ENCODE results near the gene CLASRP. TPM values are rescaled to one million over a fixed set of nuclear protein-coding genes. Genes with fewer than 3 reads are reported as not detected.

The CLASRP gene
- total RNA-seq, 2 experiments from 2014 or later = 106 to 113 TPM

DNA sequence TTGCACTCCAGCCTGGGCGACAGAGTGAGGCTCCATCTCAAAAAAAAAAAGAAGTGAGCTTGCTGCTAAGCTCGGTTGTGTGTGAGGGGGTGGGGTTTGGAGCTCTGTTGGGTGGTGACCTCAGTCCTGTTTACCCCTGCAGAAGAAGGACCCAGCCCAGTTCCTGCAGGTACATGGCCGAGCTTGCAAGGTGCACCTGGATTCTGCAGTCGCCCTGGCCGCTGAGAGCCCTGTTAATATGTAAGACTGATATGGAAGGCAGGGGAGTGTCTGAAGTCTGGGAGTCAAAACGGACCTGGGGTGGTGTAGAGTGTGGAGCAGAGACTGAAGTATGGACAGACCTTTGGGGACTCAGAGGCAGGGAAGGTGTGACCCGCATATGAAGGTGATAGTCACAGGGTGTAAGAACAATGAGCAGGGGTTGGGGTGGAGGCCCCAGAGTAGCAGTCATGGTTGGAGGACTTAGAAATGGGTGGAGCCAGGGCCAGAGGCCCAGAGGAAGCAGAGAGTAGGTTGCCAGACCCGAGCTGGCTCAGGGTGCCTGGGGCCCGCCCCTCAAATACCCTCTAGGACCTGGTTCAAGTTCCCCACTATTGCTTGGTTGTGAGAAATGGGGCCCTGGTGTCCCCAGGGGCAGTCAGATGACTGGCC is 13.2 kb downstream of the CLASRP start:
- no peak for DNase-seq
- intact Hi-C loops (cut with micrococcal nuclease) = no loop called here
- Mint-ChIP-seq H3K27ac (no peak overlapping the region), H3K4me3 (no peak overlapping the region), H3K9me3 (no peaks in the 10 kb centered on the region), H3K36me3 (ENCODE audit: low read depth) (peaks cover 20% of the 10 kb centered on the region), H3K4me1 (ENCODE audit: low read depth) (peaks cover 20% of the 10 kb centered on the region), H3K27me3 (ENCODE audit: low read depth) (no peaks in the 10 kb centered on the region)
- CTCF ChIA-PET = no interaction called here

- intact Hi-C loops (cut with micrococcal nuclease) = loop anchor here (5.0 kb wide), 2 partner anchors 55 to 190 kb away; partner anchors contain the start of genes EXOC3L2 and RELB
- H3K4me3 Mint-ChIP-seq = no peak overlapping the region
- peaks cover 45% of the 10 kb centered on the region for H3K36me3 Mint-ChIP-seq (ENCODE audit: low read depth)
- DNase-seq = no peak
- peaks cover 2% of the 10 kb centered on the region for H3K4me1 Mint-ChIP-seq (ENCODE audit: low read depth)
- no peaks in the 10 kb centered on the region for H3K27me3 Mint-ChIP-seq (ENCODE audit: low read depth)
- no peak overlapping the region for H3K27ac Mint-ChIP-seq
- H3K9me3 Mint-ChIP-seq = no peaks in the 10 kb centered on the region
- CTCF ChIA-PET = interaction anchor here (1.2 kb wide), 1 partner anchor 29 kb away, joined by 3 read pairs; no protein-coding TSS in a partner anchor
Measured at GRCh38 chr19:45056831-45057230, 18.0 kb downstream of the CLASRP start.

GRCh38 chr19:45057444-45057843 is 18.6 kb downstream of the CLASRP start:
- no peak for DNase-seq
- CTCF ChIA-PET = interaction anchor here (1.2 kb wide), 1 partner anchor 30 kb away, joined by 3 read pairs; no protein-coding TSS in a partner anchor
- no peaks in the 10 kb centered on the region for H3K4me1 Mint-ChIP-seq (ENCODE audit: low read depth)
- H3K36me3 Mint-ChIP-seq (ENCODE audit: low read depth) = peaks cover 42% of the 10 kb centered on the region
- no peaks in the 10 kb centered on the region for H3K27me3 Mint-ChIP-seq (ENCODE audit: low read depth)
- H3K27ac Mint-ChIP-seq = no peak overlapping the region
- no peaks in the 10 kb centered on the region for H3K9me3 Mint-ChIP-seq
- intact Hi-C loops (cut with micrococcal nuclease) = loop anchor here (5.0 kb wide), 2 partner anchors 55 to 190 kb away; partner anchors contain the start of genes EXOC3L2 and RELB
- no peak overlapping the region for H3K4me3 Mint-ChIP-seq

GRCh38 chr19:45058622-45059159 is 19.8 kb downstream of the CLASRP start:
- Mint-ChIP-seq H3K4me3 (no peak overlapping the region), H3K4me1 (ENCODE audit: low read depth) (no peaks in the 10 kb centered on the region), H3K36me3 (ENCODE audit: low read depth) (peaks cover 43% of the 10 kb centered on the region), H3K27ac (no peak overlapping the region), H3K27me3 (ENCODE audit: low read depth) (no peaks in the 10 kb centered on the region), H3K9me3 (no peaks in the 10 kb centered on the region)
- CTCF ChIA-PET = interaction anchor here (0.6 to 1.4 kb wide), 11 partner anchors 9 to 318 kb away, joined by 3 to 11 read pairs (median 4); partner anchors contain the start of genes CLASRP and ZNF296
- intact Hi-C loops (cut with micrococcal nuclease) = loop anchor here (1.0 to 5.0 kb wide), 3 partner anchors 56 to 189 kb away; partner anchors contain the start of genes EXOC3L2 and RELB
- DNase-seq = no peak

- Mint-ChIP-seq H3K4me1 (ENCODE audit: low read depth) (no peaks in the 10 kb centered on the region), H3K4me3 (no peak overlapping the region), H3K27ac (peak overlapping the region; percentile 32), H3K36me3 (ENCODE audit: low read depth) (peaks cover 41% of the 10 kb centered on the region), H3K27me3 (ENCODE audit: low read depth) (no peaks in the 10 kb centered on the region), H3K9me3 (no peaks in the 10 kb centered on the region)
- peak; percentile 90 for DNase-seq
- CTCF ChIA-PET = interaction anchor here (0.6 to 1.5 kb wide), 17 partner anchors 10 to 318 kb away, joined by 3 to 11 read pairs (median 4); partner anchors contain the start of genes CLASRP and ZNF296
- intact Hi-C loops (cut with micrococcal nuclease) = loop anchor here (1.0 to 5.0 kb wide), 3 partner anchors 57 to 188 kb away; partner anchors contain the start of genes EXOC3L2 and RELB
Measured at GRCh38 chr19:45059258-45059965, 20.6 kb downstream of the CLASRP start.

GRCh38 chr19:45061965-45062364 is 23.1 kb downstream of the CLASRP start:
- Mint-ChIP-seq H3K27me3 (ENCODE audit: low read depth) (no peaks in the 10 kb centered on the region), H3K9me3 (no peaks in the 10 kb centered on the region), H3K4me3 (no peak overlapping the region), H3K27ac (no peak overlapping the region), H3K4me1 (ENCODE audit: low read depth) (no peaks in the 10 kb centered on the region), H3K36me3 (ENCODE audit: low read depth) (peaks cover 43% of the 10 kb centered on the region)
- intact Hi-C loops (cut with micrococcal nuclease) = loop anchor here (2.0 kb wide), 1 partner anchor 159 kb away; no protein-coding TSS in a partner anchor
- DNase-seq = no peak
- CTCF ChIA-PET = interaction anchor here (1.0 kb wide), 1 partner anchor 125 kb away, joined by 4 read pairs; no protein-coding TSS in a partner anchor

- H3K9me3 Mint-ChIP-seq = no peaks in the 10 kb centered on the region
- intact Hi-C loops (cut with micrococcal nuclease) = no loop called here
Measured at GRCh38 chr19:45063851-45064801, 25.3 kb downstream of the CLASRP start.

GRCh38 chr19:45066921-45067661 is 28.2 kb downstream of the CLASRP start:
- intact Hi-C loops (cut with micrococcal nuclease) = no loop called here
- H3K27ac Mint-ChIP-seq = no peak overlapping the region
- H3K9me3 Mint-ChIP-seq = no peaks in the 10 kb centered on the region
- no peak overlapping the region for H3K4me3 Mint-ChIP-seq
- CTCF ChIA-PET = interaction anchor here (1.0 kb wide), 1 partner anchor 115 kb away, joined by 4 read pairs; no protein-coding TSS in a partner anchor
- H3K27me3 Mint-ChIP-seq (ENCODE audit: low read depth) = no peaks in the 10 kb centered on the region
- H3K4me1 Mint-ChIP-seq (ENCODE audit: low read depth) = no peaks in the 10 kb centered on the region
- H3K36me3 Mint-ChIP-seq (ENCODE audit: low read depth) = peaks cover 26% of the 10 kb centered on the region
- DNase-seq = no peak

More at GRCh38 chr19:45063851-45064801, 25.3 kb downstream of the CLASRP start:
- Mint-ChIP-seq H3K27me3 (ENCODE audit: low read depth) (no peaks in the 10 kb centered on the region), H3K36me3 (ENCODE audit: low read depth) (peaks cover 35% of the 10 kb centered on the region), H3K4me3 (no peak overlapping the region), H3K4me1 (ENCODE audit: low read depth) (no peaks in the 10 kb centered on the region), H3K27ac (no peak overlapping the region)
- CTCF ChIA-PET = interaction anchor here (0.6 kb wide), 1 partner anchor 48 kb away, joined by 3 read pairs; no protein-coding TSS in a partner anchor
- DNase-seq = no peak

DNA sequence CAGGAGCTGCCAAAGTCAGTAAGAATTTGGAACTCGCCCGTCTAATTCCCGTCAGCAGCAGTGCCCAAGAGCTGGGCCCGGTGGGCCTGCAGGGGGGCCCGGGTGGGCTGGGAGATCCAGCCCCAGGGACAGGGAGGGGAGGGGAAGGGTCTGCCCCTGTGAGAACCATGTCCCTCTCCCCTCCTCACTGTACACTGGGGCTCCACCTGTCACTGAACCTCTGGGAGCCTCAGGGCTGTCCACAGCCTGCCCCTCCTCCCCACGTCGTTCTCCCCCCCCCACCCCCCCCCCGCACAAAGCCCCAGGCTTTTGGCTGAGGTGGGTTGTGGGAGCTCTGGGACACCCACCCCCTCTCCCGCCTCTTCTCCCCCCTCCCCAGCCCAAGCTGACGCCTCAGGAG is 29.2 kb downstream of the CLASRP start:
- H3K27ac Mint-ChIP-seq = no peak overlapping the region
- H3K27me3 Mint-ChIP-seq (ENCODE audit: low read depth) = no peaks in the 10 kb centered on the region
- intact Hi-C loops (cut with micrococcal nuclease) = no loop called here
- no peak for DNase-seq
- H3K9me3 Mint-ChIP-seq = no peaks in the 10 kb centered on the region
- no peaks in the 10 kb centered on the region for H3K4me1 Mint-ChIP-seq (ENCODE audit: low read depth)
- peaks cover 25% of the 10 kb centered on the region for H3K36me3 Mint-ChIP-seq (ENCODE audit: low read depth)
- no peak overlapping the region for H3K4me3 Mint-ChIP-seq
- CTCF ChIA-PET = interaction anchor here (1.4 kb wide), 1 partner anchor 57 kb away, joined by 3 read pairs; no protein-coding TSS in a partner anchor

DNA sequence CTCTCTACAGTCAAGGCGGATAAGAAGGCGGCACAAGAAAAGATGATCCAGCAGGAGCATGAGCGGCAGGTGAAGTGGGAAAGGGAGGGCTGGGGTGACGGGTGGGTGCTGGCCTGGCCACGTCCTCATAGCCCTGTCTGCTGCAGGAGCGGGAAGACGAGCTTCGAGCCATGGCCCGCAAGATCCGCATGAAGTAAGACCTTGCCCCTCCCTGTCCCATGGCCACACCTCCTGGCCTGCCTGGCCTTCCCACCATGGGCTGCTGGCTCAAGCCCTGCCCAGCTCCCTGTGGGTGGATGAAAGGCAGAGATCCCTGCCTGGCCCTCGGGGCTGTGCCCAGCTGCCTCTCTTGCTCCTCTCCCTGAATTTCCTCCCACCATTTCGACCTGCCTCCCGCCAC is 30.2 kb downstream of the CLASRP start:
- H3K27ac Mint-ChIP-seq = no peak overlapping the region
- H3K4me3 Mint-ChIP-seq = no peak overlapping the region
- CTCF ChIA-PET = interaction anchor here (1.4 kb wide), 1 partner anchor 56 kb away, joined by 3 read pairs; no protein-coding TSS in a partner anchor
- peaks cover 23% of the 10 kb centered on the region for H3K36me3 Mint-ChIP-seq (ENCODE audit: low read depth)
- H3K9me3 Mint-ChIP-seq = no peaks in the 10 kb centered on the region
- H3K27me3 Mint-ChIP-seq (ENCODE audit: low read depth) = no peaks in the 10 kb centered on the region
- H3K4me1 Mint-ChIP-seq (ENCODE audit: low read depth) = no peaks in the 10 kb centered on the region
- no peak for DNase-seq
- intact Hi-C loops (cut with micrococcal nuclease) = no loop called here

DNA sequence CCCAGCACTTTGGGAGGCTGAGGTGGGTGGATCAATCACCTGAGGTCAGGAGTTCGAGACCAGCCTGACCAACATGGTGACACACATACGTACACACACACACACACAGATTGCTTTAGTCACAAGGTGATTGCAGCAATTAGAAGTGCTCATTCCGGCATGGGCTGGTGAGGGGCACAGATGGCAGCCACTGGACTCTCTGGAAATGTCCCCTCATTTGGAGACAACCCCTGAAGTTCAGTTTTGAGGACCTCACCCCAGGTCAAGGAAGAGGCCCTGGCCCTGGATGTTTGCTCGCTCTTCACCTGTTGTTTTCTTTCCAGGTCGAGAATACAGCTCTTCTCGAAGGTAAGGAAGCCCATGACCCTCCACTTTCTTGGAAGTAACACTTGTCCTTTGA is 31.4 kb downstream of the CLASRP start:
- no peak overlapping the region for H3K27ac Mint-ChIP-seq
- no peaks in the 10 kb centered on the region for H3K9me3 Mint-ChIP-seq
- H3K27me3 Mint-ChIP-seq (ENCODE audit: low read depth) = no peaks in the 10 kb centered on the region
- no peak overlapping the region for H3K4me3 Mint-ChIP-seq
- DNase-seq = no peak
- CTCF ChIA-PET = no interaction called here
- H3K4me1 Mint-ChIP-seq (ENCODE audit: low read depth) = peaks cover 6% of the 10 kb centered on the region
- intact Hi-C loops (cut with micrococcal nuclease) = no loop called here
- peaks cover 21% of the 10 kb centered on the region for H3K36me3 Mint-ChIP-seq (ENCODE audit: low read depth)

All from activated naive CD4-positive, alpha-beta T cell treated with anti-CD3 and anti-CD28 coated beads for 36 hours (primary cell).